GM13977 (cell line): Measurements from ENCODE around the gene CLIC3.

Source experiments
- DNase-seq: peaks from one replicate; pipeline ENCODE4 v3.0.0; 2012; ENCODE audit warnings: low spot score
- CTCF ChIP-seq: IDR thresholded peaks from 2 replicates; pipeline ENCODE4 v1.5.1; 2012; ENCODE audit warnings: mild to moderate bottlenecking, control low read depth; ENCODE audit not compliant: insufficient read depth; ENCODE audit errors: extremely low read depth, missing control alignments
- in situ Hi-C: fragments of 300-500 bp; cut with MboI; formaldehyde crosslinking; loops from one replicate; pipeline ENCODE4 v1.12.0; 2022; ENCODE audit warnings: low sequenced_read_pairs, low pct_unique_long_range_greater_than_20kb, mixed read lengths, inconsistent platforms; ENCODE audit not compliant: unreplicated experiment

The CLIC3 gene

GRCh38 chr9:136962163-136962562 is 34.2 kb downstream of the CLIC3 start:
- in situ Hi-C loops = no loop called here
- no peak for DNase-seq
- TF ChIP-seq CTCF = no peak

DNA sequence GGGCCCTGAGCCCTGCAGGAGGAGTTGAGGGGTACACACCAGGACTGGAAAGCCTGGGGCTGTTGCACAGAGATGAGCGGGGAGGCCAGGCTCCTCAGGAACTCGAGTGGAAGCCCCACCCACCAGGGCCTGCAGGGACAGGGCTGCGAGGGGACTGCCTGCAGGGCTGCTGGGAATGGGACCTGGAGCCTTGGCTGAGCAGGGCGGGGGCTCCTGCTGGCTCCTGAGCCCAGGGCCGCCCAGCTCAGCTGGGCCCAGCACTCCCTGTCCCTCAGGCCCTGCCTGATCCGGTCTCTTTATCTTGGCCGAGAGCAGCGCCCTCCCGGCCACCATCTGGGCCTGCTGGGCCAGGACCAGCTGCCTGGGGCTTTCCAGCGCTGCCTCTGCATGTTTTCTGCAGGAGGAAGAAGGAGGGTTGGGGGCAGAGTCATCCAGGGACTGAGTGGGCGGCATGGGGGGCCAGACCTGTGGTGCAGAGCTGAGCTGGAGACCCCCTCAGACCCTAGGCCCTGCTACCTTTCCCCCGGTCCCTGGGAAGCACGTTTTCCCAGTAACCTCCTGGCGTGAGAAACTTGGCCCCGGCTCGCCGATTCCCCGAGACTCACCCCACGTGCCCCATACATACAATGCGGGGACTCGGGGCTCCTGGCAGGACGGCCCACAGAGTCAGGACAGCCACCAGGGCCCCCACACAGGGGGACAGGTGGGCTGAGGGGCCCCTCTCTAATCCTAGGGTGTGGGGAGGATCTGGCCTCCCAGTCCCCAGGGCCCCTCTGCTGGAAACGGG is 34.9 kb downstream of the CLIC3 start:
- TF ChIP-seq CTCF = no peak
- no peak for DNase-seq
- in situ Hi-C loops = no loop called here

DNA sequence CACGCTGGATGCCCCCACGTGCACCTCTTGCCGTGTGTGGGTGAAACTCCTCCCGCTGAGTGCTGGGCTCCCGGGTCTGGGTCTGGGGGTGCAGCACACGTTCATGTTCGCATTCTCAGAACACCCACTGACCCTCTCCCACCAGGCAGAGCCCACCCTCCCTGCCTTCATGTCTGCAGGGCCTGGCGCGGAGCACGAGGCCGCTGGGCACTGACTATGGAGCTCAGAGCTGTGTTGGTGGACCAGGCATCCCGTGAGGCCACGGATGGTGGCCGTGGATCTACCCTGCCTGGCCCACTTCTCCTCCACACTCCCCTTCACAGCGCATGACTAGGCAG is 35.5 kb downstream of the CLIC3 start:
- DNase-seq = no peak
- in situ Hi-C loops = no loop called here
- TF ChIP-seq CTCF = no peak

DNA sequence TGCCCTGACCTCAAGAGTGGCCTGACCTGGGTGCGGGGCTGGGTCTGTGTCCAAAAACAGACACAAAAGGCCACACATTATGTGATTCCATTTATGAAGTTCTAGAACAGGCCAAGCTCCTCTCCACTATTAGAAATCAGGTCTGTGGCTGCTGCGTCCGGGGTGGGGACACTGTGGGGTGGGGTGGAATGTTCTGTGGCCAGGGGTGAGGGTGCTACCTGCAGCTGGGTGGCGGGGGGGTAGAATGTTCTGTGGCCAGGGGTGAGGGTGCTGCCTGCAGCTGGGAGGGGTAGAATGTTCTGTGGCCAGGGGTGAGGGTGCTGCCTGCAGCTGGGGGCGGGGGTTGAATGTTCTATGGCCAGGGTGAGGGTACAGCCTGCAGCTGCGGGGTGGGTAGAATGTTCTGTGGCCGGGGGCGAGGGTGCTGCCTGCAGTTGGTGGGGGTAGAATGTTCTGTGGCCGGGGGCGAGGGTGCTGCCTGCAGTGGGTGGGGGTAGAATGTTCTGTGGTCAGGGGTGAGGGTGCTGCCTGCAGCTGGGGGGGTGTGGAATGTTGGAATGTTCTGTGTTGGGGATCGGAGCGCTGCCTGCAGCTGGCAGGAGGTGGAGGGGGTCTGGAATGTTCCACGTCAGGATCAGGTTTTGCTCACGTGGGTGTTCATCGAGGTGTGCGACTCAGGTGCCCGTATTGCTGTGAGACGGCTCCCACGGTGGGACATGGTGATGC is 36.0 kb downstream of the CLIC3 start:
- TF ChIP-seq CTCF = no peak
- in situ Hi-C loops = no loop called here
- no peak for DNase-seq

DNA sequence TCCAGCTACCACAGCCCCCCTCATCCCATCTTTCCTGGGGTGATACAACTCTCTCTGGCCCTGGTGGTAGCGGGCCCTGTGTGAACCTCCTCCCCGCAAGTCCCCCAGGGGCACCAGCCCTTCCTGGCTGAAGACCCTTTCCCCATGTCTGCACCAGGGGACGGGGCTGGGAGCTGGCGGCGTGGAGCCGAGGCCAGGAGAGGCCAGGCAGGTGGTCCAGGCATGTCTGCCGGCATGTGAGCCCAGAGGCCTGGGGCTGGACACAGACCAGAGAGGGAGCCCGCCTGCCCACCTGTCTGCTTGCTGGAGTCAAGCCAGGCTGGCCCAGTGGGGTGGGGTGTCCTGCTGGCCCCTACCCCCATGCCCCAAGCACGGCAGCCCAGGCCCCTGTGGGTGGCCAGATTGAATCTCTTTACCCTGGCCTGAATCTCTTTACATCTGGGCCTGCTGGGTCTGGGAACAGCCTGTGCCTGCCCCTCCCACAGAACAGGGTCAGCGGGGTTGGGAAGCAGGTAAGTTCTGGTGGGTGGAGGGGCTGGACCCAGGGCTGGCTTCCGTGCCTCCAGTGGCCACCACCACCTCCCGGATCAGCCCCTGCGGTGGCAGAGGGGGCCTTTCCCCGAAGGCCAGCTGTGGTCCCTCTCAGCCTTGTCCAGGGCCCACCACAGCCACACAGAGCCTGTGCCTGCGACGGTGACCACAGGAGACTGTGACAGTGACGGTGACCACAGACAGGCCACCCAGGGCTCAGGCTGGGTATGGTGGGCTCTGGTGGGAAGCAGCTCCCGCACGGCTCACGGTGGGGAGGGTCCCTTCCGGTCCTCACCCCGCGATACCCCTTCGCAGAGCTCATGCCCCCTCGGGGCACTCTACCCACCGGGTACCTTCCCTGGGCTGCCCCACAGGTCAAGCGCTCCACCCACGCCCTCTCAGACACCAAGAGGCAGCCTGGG is 37.2 kb downstream of the CLIC3 start:
- in situ Hi-C loops = no loop called here
- no peak for DNase-seq
- no peak for TF ChIP-seq CTCF

GRCh38 chr9:136958473-136958872 is 37.9 kb downstream of the CLIC3 start:
- no peak for TF ChIP-seq CTCF
- no peak for DNase-seq
- in situ Hi-C loops = no loop called here
